GM12874 (cell line): ENCODE results near the gene GAB2.

ENCODE experiments used
- CTCF ChIP-seq: IDR thresholded peaks from 2 replicates; pipeline ENCODE4 v1.5.1; 2011; ENCODE audit warnings: low read depth, mild to moderate bottlenecking, control low read depth, low read length, moderate library complexity; ENCODE audit not compliant: insufficient read depth

GAB2 gene

GRCh38 chr11:78395597-78395996, 22.0 kb downstream of the GAB2 start:
- TF ChIP-seq CTCF: no peak

GRCh38 chr11:78392854-78393253, 24.8 kb downstream of the GAB2 start:
- TF ChIP-seq CTCF: no peak

- TF ChIP-seq CTCF: no peak
Measured at GRCh38 chr11:78391424-78391823, 26.2 kb downstream of the GAB2 start.

- no peak for TF ChIP-seq CTCF
Measured at GRCh38 chr11:78390809-78391208, 26.8 kb downstream of the GAB2 start.

GRCh38 chr11:78386215-78386941, 31.2 kb downstream of the GAB2 start:
- TF ChIP-seq CTCF: no peak

- TF ChIP-seq CTCF: no peak
Measured at GRCh38 chr11:78385205-78385604, 32.4 kb downstream of the GAB2 start.

- TF ChIP-seq CTCF: no peak
Measured at GRCh38 chr11:78384231-78384630, 33.4 kb downstream of the GAB2 start.

- no peak for TF ChIP-seq CTCF
Measured at GRCh38 chr11:78381865-78382264, 35.8 kb downstream of the GAB2 start.
